HG02623 (cell line): ENCODE measurements around the gene KCNK10.
"Not testable (repeated sequence)": the region's sequence is repeated elsewhere in the genome, so short reads cannot be mapped to it uniquely, and the experiment has no call there.

ENCODE experiments used
- ATAC-seq: cut with Tn5 transposase; IDR thresholded peaks from one replicate; pipeline ENCODE4 v1.9.1; 2021; ENCODE audit warnings: moderate library complexity; ENCODE audit not compliant: unreplicated experiment

KCNK10 gene

DNA sequence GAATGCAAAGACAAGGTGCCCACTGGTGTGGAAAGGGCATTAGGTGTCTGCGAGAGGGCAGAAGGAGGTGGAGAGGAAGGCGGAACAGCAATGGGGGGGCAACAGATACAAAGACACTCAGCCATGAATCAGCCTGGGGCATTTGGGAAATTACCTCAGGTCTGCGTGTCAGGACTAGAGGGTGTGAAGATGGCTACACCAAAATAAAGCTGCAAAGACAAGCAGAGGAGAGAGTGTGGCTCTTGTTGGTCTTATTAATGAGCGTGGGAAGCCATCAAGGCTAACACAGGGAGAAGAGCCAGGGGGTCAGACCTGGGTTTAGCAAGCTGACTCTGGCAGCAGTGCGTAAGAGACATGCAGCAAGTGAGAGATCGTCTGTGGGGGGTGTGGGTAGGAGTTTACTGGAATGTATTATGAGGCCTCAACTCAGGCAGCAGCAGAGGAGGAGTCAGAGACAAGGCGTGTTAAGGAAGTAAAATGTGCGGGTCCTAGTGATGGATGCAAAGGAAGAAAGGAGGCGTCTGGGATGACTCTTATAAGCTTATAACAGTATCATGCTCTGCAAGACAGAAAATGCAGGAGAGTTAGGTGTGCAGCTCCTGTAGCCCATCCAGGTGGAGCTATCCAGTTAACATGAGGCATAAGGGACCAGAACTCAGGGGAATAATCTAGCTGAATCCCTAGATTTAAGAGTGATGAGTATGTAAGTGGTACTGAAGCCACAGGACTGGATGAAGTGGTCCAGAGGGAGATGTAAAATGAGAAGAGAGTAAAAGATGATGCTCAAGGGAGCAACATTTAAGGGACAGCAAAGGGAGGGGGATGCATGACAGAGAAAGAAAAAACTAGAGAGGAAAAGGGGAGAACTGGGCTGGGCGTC lies 50.4 kb downstream of the KCNK10 start:
- ATAC-seq: no peak

- no peak for ATAC-seq
Measured at GRCh38 chr14:88271205-88271604, 51.9 kb downstream of the KCNK10 start.

DNA sequence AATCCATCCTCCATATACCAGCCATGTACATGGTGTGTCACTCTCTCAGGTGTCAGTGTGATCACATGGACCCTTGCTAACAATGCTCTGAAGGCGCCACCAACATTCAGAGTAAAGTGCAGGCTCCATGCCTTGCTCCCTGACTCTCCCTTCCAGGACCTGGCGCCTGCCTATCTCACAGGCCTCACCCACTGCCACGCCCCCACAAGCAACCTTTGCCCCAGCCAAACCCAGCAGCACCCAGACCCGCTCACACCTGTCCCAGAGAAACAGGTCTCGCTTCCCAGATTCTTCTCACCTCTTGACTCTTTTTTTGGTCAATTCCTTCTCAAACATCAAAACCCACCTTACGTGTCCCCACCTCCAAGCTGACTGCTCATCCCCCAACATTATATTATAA lies 52.3 kb downstream of the KCNK10 start:
- no peak for ATAC-seq

GRCh38 chr14:88269806-88270420 lies 53.2 kb downstream of the KCNK10 start:
- ATAC-seq: no peak

- ATAC-seq: no peak
Measured at GRCh38 chr14:88266474-88266873, 56.6 kb downstream of the KCNK10 start.

GRCh38 chr14:88264116-88264515 lies 59.0 kb downstream of the KCNK10 start:
- ATAC-seq: no peak

GRCh38 chr14:88261302-88261701 lies 61.8 kb downstream of the KCNK10 start:
- not testable (repeated sequence) for ATAC-seq

DNA sequence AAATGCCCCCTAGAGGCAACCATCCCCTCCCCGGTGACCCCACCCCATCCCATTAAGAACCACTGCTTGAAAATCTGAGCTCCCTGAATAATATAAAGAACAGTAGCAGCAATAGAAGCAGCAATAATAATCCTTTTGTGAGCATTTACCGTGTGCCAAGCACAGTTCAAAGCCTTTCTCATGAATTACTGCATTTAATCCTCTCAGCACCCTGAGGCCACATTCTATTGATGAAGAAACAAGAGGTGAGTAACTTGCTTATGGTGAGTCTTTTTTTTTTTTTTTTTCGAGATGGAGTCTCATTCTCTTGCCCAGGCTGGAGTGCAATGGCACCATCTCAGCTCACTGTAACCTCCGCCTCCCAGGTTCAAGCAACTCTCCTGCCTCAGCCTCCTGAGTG lies 65.0 kb downstream of the KCNK10 start:
- ATAC-seq: no peak

DNA sequence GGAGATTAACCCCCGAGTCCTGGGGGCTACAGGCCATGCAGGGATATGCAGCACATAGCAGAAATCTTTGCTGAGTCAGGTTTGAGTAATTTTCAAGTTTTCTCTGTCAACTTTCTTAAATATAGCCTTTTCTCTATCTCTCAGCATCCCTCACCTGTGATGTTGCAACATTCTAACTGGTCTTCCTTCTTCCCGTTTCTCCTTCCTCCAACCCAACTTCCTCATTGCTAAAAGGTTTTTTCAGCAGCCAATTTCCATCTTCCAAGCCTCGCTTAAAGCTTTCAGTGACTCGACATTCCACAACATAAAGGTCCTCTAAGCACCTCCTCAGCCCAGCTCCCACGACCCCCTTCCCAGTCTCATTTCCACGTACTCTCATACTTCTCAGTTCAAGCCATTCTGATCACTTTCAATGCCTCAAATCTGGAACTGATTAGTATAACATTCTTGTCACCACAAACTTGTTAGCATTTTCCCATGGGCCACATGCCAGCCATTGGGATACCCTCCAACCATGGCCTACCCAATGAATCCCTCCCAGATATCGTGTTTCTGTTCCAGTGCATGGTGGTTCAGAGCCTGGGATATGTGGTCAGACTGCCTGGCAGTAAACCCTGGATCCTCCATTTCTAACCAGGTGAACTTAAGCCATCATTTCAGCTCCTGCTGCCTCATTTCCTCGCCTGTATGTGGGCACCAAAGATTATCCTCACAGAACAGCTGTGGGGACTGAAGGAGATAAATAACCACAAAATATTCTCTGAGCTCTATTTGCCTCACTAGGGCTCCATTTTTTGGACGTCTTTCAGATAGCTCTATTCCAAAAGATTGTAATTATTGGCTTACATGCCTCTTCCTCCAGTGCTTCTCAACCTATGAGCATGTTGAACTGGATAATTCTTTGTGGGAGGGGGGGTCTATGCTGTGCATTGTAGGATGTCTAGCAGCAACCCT lies 65.8 kb downstream of the KCNK10 start:
- no peak for ATAC-seq

DNA sequence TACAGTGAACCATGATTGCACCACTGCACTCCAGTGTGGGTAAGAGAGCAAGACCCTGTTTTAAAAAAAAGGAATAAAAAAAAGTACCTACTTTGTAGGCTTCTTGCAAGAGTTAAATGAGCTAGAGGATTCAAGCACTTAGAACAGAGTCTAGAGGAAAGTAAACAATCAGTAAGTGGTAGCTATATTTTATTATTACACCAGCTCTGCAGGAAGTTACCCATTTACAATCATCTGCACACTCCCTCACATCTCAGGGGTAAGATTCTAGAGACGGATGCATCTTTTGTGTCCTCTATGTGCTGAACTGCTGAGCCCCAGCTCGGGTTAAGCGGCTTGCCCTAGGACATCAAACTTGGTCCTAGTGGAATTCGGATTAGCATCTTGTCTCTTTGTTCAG lies 67.3 kb downstream of the KCNK10 start:
- no peak for ATAC-seq

DNA sequence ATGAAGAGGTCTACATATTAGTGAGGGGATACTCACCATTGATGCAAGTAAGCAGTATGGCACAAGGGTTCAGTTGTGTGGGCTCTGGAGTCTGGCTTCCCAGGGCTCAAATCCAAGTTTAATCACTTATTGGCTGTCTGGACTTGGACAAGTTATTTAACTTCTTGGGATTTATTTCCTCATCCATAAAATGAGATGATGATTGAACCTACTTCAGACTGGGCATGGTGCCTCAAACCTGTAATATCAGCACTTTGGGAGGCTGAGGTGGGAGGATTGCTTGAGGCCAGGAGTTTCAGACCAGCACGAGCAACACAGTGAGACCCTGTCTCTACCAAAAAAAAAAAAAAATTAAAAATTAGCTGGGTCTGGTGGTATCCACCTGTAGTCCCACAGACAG lies 67.9 kb downstream of the KCNK10 start:
- ATAC-seq: no peak

- ATAC-seq: no peak
Measured at GRCh38 chr14:88252498-88252897, 70.6 kb downstream of the KCNK10 start.

DNA sequence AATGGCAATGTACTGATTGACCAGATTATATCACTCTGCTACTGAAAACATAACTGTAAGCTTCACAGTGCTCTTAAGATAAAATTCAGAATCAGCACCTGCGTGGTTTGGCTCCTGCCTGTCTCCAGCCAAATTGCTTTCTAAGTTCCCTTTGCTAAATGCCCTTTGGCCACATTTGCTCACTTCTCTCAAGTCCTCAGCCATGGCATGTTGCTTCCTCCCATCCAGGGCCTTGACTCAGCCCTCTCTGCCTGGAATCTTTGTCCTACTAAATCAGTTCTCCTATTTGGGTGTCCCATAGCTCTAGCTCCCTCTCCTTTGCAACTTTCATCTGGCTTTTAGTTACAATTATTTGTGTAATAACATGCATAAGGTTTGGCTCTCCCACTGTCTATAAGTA lies 71.4 kb downstream of the KCNK10 start:
- ATAC-seq: no peak

- no peak for ATAC-seq
Measured at GRCh38 chr14:88249266-88249665, 73.8 kb downstream of the KCNK10 start.

DNA sequence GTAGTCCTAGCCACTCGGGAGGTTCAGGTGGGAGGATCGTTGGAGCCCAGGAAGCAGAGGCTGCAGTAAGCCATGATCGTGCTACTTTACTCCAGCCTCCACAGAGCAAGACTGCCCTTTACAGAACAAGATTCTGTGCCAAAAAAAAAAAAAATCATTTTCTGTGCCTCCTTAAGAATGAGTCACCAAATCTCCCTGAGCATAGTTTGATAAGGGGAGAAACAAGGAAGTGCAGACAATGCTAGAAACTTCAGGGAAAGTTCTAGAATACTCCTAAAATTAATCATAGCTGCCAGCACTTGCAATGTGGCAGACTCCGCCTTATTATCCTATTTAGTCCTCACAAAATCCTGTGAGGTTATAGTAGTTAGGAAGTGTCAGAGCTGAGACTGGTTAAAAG lies 74.5 kb downstream of the KCNK10 start:
- ATAC-seq: no peak

GRCh38 chr14:88247228-88247627 lies 75.8 kb downstream of the KCNK10 start:
- no peak for ATAC-seq

DNA sequence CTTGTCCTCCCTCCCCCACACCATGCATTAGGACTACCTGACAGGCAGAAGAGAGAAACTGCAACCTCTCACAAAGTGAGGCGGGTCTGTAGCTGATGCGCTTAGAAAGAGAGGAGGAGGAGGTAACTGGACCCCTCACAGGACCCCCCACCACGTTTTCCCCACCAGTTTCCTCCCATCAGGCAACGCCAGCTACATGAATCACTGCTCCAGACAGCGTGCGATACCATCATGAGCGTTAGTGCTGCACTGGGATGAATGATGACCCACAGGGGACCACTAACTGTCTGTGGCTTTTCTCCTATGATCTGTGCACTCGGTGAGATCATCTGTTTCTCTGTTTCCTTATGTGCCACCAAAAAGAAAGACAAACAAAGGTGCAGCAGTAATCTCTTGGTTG lies 77.7 kb downstream of the KCNK10 start:
- ATAC-seq: no peak

- ATAC-seq: no peak
Measured at GRCh38 chr14:88243946-88244345, 79.1 kb downstream of the KCNK10 start.

GRCh38 chr14:88242446-88242845 lies 80.6 kb downstream of the KCNK10 start:
- ATAC-seq: no peak

DNA sequence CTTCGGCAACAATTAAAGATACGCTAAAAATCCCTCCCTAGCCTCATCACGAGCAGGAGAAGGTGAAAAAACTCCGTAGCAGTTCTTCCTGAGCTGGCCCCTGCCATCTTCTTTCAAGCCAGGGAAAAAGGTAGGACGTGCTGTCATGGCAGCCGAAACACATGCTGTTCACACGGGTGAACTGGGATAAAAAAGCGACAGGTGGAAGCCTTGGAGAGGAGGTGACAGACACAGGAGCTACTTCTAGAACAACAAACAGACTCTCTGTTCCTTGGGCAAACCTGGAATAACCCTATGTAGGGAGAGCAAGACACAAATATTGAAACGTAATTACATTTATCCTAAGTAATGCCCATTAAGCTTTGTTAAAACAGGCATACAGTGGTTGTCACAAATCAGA lies 81.3 kb downstream of the KCNK10 start:
- ATAC-seq: no peak

DNA sequence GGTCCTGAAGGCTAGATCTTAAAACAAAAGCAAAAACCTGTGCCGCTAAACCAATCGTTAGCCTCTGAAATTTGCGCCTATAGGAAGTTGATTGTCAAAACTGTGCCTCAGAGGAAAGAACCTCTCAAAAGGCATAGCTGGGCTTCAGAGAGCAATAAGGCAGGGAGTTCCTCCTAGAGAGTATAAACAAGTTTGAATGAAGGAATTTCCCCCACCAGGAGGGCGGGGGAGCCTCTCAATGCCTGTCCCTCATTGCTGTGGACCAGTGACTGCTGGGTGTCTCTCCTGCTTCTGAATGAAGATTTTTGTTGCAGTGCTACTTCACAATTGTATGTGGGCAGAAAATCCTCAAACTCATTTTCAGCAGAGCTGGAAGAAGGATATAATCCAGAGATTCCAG lies 88.6 kb downstream of the KCNK10 start:
- no peak for ATAC-seq
